ENCODE results near the gene NCDN.

GRCh38 chr1:35555212-35555584 is 2.4 kb upstream of the NCDN start:
- TF ChIP-seq POLR2A (IDR thresholded peaks at IDR 0.05; ENCODE audit: low read depth, low read length) (no peak), POLR2AphosphoS5 (IDR thresholded peaks at IDR 0.05; ENCODE audit: low read depth, low read length) (no peak), SPI1 (IDR thresholded peaks at IDR 0.05; ENCODE audit: low read depth, low read length) (no peak), TAF1 (IDR thresholded peaks at IDR 0.05; ENCODE audit: low read depth, low read length) (no peak), PAX5 (IDR thresholded peaks at IDR 0.05; ENCODE audit: insufficient read depth, low read length, severe bottlenecking) (no peak)
